Measurements from ENCODE around the gene FAM177A1.
"Not testable (repeated sequence)": the region's sequence is repeated elsewhere in the genome, so short reads cannot be mapped to it uniquely, and the experiment has no call there.

The FAM177A1 gene

DNA sequence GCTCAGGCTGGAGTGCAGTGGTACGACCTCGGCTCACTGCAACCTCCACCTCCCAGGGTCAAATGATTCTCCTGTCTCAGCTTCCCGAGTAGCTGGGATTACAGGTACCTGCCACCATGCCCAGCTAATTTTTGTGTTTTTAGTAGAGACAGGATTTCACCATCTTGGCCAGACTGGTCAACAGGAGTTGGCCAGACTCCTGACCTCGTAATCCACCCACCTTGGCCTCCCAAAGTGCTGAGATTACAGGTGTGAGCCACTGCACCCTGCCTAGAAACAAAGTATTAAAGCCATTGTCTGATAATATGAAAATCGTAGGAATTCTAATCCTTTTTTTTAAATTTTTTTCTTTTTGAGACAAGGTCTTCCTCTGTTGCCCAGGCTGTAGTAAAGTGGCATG lies 19.7 kb downstream of the FAM177A1 start:
- DNase-seq = not testable (repeated sequence)

DNA sequence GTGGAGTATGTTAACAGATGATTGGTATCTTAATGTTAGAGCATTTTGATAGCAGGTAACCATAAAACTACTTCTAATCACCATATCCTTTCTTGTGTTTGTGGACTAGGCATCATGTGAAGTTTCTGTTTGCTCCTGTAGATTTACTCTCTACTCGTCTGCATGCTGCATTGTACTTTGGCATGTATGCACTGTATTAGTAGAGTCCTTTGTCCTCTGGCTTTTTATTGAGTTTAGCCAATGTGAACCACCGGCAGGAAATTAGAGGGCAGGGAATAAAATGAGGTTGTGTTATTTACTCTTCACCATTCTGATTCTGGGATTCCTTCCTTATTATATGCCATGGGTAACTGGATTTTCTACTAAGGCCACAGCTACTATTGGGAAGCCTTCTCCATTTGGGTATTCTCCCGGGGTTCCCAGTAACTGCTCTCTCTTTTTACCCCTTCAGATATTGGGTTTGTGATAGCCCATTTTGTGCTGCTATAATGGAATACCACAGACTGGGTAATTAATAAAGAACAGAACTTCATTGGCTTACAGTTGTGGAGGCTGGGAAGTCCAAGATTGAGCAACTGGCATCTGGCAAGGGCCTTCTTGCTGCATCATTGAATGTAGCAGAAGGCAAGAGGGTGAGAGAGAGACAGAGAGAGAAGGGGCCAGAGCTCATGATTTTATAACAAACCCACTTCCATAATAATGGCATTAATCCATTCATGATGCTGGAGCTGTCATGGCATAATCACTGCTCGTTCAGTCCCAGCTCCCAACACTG lies 22.4 kb downstream of the FAM177A1 start:
- DNase-seq = no peak

DNA sequence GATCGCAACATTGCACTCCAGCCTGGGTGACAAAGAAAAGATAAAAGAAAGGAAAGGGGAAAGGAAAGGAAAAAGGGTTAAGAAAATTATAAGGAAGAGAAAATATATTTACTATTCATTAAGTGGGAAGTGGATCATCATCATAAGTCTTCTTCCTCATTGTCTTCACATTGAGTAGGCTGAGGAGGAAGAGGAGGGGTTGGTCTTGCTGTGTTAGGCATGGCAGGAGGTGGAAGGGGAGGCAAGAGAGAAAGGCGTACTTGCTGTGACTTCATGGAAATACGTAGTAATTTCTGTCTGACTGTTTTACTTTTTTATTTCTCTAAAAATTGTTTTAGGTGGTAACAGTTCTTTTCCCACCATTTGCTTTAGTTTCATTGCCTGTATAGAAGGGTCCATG lies 26.2 kb downstream of the FAM177A1 start:
- DNase-seq = no peak

DNA sequence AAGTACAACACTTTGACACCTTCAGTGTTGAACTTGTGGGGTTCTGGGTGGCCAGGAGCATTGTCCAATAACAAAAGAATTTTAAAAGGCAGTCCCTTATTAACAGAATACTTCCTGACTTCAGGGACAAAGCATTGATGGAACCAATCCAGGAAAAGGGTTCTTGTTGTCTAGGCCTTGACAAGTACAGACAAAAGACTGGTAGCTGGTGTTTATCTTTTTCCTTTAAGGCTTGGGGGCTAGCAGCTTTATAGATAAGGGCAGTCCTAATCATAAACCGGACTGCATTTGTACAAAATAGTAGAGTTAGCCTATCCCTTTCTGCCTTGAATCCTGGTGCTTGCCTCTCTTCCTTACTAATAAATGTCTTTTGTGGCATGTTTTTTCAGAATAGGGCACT lies 27.4 kb downstream of the FAM177A1 start:
- DNase-seq = no peak

DNA sequence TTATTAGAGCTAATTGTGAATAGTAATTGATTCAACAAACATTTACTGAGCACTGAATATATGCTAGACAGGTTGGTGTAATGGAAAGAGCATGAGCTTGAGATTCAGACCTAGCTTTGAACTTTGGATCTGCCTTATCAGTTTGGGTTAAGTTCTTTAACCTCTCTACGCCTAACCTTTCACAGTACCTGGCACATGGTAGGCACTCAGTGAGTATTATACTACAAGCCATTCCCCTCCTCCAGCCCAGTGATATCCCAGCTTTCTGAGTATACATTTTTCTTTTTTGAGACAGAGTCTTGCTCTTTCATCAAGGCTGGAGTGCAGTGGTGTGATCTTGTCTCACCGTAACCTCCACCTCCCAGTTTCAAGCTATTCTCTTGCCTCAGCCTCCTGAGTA lies 32.0 kb downstream of the FAM177A1 start:
- no peak for DNase-seq

DNA sequence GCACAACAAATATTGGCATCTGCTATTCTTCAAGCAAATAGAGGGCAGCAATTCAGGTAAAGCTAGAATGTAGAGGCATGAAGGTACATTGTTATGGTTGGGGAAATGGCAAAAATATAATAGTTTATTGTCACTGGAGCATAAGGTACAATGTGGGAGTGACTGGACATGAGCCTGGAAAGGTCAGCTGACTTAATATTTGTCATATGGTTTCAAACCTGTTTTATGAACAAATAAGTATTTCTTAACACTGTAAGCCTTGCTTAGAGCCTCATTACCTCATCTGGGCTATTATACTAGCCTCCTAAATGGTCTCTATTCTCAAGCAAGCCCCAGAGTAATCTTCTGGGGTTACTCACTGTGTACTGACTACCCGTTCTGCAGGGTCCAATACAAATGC lies 33.7 kb downstream of the FAM177A1 start:
- no peak for DNase-seq

DNA sequence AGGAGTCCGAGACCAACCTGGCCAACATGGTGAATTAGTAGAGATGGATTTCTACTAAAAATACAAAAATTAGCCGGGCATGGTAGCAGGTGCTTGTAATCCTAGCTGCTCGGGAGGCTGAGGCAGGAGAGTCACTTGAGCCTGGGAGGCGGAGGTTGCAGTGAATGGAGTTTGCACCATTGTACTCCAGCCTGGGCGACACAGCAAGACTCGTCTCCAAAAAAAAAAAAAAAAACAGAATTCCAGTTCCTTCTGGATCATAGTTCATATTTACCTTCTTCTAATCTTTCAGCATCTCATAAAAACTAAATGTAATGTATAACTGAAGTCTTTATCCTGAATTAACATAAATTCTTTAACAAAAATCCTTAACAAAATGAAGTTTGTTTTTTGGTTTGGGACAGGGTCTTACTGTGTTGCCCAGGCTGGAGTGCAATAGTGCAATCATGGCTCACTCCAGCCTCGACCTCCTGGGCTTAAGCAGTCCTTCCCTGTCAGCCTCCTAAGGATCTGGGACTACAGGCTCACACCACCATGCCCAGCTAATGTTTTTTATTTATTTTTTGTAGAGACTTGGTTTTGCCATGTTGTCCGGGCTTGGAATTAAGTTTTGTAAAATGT lies 37.6 kb downstream of the FAM177A1 start:
- DNase-seq = no peak

DNA sequence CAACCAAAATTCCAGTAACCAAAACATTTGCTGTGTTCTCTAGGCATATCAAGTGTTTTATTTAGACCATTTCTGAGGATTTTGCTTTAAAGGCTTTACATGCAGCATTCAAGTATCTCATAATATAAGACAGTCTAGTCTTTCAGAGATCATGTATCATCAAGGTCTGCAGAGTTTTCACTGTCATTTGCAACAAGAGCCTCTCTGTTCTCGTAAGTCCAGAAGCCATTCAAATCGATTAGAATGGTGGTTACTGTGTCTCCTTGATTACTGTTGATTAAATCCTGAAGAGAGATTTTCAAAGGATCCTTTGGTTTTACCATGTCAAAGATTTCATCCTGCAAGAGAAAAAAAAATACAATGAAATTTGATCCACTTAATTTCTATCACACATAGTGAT lies 39.4 kb downstream of the FAM177A1 start:
- DNase-seq = no peak

DNA sequence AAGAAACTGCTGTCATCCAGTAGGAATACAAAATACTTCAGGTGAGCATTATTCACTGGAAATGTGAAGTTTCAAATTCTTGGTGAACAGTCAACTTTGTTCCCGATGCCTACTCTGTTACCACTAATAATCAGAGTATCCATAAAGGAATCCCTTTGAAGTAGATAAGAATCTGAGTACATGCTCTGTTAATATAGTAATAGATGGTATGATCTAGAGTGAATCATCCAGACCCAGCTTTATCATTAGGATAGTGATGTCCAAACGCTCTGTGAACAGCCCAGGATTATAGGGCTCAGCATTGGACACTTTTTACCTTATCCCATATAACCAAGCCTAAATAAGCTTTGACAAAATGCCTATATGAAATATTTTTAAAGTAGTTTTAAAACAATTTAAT lies 42.4 kb downstream of the FAM177A1 start:
- DNase-seq = no peak

DNA sequence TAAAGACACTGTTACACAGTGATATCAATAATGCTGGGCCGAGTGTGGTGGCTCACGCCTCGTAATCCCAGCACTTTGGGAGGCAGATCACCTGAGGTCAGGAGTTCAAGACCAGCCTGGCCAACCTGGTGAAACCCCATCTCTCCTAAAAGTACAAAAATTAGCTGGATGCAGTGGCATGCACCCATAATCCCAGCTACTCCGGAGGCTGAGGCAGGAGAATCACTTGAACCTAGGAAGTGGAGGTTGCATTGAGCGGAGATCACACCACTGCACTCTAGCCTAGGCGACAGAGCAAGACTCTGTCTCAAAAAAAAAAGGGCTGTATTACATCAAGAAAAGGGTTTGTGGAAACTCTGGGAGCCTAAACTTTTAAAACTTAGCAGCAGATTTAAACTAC lies 48.6 kb downstream of the FAM177A1 start:
- not testable (repeated sequence) for DNase-seq

DNA sequence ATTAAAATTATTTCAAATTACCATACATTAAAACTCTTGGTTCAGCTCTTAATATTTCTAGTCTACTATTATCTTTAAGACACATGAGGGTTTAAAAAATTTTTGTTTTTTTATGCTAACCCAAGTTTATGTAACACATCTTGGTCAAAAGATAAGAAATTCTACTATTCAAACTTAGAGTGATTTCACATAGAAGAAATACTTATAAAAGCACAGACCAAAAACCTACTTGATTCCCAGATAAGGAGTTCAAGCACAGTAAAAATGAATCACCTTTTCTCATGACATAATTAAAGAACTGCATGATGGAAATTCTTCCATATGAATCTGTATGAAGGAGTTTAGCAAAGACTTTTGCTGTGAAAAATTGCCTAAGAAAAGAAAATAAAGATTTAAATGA lies 61.8 kb downstream of the FAM177A1 start:
- DNase-seq = no peak

DNA sequence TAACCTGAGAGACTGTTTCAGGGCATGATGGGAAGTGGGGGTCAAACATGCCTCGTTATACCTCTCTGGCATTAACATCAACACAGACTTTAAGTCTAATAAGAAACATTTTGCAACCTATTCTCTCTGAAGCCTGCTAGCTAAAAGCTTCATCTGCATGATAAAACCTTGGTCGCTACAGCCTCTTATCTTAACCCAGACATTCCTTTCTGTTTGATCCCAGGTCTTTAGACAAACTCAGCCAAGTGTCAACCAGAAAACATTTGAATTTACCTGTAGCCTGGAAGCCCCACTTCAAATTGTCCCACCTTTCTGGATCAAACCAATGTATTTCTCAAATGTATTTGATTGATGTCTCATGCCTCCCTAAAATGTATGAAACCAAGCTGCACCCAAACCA lies 66.6 kb downstream of the FAM177A1 start:
- DNase-seq = no peak

DNA sequence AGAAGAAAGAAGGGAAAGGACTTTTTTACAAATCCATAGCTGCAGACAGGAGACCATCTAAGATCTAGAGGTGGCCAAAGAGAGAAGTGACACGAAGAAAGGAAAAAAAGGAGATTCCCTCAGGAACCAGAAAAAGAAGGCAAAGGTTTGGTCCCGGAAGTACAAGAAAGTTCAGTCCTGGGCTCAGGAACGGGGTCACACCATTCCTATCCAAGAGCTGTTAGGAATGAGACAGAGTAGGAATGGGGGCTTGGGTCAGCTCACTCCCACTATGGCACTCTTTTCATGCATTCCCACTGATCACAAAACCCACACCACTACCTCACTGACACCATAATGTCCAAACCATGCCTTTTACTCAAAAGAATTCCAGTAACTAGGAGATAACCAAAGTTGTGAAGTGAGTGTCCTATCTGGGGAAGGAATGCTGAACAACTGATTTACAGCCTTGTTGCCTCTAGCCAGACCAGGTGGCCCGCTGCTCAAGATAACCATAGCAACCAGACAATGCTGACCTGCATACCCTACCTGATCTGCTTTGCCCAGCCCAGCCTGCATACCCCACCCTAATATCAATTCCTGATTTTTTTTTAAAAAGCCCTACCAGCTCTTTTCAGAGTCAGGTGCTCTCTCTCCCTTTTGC lies 67.4 kb downstream of the FAM177A1 start:
- DNase-seq = no peak

DNA sequence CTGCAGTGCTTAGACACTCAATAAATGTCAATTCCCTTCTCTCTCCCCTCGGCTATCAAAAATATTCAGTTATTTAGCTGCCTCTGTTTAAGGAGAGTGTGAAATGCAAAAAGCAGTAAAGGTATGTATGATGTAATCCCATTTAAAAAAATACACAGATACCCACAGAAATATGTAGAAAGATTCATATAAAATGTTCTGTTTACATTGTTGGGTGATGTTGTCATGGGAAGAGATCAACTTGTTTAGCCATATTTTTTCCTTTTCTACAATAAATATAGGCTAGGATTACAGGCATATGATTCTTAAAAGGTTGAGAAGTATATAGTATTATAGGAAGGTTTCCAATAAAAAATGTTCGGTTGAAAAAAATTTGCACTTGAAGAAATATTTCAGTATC lies 68.0 kb downstream of the FAM177A1 start:
- no peak for DNase-seq

DNA sequence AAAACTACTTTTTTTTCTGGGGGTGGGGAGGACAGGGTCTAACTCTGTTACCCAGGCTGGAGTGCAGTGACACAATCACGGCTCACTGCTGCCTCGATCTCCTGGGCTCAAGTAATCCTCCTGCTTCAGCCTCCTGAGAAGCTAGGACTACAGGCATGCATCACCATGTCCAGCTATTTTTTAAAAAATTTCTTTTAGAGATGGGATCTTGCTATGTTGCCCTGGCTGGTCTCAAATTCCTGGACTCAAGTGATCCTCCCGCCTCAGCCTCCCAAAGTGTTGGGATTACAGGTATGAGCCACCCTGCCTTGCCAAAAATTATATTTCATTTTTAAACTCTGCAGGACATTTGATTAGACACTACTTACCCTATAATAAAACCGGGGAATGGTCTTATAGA lies 70.2 kb downstream of the FAM177A1 start:
- DNase-seq = no peak

DNA sequence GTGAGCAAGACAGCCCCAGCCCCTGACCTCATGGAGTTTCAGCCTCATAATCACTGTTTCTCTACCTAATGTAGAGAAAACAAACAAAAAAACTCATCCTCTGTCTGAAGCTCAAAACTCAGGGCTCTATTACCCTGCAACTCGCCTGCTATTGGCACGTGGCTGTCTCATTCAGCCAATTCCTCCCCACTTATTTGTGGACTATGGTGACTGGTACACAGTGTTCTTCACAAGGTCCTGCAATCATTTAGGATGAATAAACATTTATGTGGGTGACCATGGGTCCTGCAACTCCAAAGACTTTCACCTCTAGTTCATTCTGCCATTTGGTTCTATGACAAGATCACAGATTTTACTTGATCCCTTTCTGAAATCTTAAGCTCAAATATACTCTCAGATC lies 71.0 kb downstream of the FAM177A1 start:
- no peak for DNase-seq

DNA sequence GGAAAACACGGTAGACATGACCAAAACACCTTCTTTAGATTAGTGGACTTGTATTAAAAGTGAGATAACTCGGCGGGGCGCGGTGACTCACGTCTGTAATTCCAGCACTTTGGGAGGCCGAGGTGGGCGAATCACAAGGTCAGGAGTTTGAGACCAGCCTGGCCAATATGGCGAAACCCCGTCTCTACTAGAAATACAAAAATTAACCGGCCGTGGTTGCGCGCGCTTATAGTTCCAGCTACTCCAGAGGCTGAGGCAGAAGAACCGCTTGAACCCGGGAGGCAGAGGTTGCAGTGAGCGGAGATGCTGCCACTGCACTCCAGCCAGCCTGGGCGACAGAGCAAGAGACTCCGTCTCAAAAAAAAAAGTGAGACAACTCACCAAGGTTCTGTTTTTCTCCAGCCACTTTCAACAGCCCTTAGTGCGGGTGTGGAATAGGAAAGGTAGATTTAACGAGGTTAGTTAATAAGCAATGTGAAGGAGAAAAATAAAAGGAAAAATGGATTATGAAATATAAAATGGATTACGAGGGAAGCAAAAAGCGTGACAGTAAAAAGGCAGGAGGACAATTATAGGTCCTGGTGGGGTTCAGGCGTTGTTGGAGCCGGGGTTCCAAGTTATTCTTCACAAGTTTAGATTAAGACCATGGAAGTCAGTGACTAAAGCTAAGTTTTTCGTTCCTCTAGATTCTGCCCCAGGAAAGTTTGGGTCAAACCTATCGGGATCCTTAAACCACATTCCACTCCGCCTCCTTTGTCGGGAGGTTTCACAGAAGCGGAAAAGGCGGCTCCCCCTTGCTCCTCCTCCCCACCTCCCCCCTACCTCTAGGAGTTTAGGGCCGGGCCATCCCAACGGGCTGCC lies 75.2 kb downstream of the FAM177A1 start:
- DNase-seq = peak; percentile 7

DNA sequence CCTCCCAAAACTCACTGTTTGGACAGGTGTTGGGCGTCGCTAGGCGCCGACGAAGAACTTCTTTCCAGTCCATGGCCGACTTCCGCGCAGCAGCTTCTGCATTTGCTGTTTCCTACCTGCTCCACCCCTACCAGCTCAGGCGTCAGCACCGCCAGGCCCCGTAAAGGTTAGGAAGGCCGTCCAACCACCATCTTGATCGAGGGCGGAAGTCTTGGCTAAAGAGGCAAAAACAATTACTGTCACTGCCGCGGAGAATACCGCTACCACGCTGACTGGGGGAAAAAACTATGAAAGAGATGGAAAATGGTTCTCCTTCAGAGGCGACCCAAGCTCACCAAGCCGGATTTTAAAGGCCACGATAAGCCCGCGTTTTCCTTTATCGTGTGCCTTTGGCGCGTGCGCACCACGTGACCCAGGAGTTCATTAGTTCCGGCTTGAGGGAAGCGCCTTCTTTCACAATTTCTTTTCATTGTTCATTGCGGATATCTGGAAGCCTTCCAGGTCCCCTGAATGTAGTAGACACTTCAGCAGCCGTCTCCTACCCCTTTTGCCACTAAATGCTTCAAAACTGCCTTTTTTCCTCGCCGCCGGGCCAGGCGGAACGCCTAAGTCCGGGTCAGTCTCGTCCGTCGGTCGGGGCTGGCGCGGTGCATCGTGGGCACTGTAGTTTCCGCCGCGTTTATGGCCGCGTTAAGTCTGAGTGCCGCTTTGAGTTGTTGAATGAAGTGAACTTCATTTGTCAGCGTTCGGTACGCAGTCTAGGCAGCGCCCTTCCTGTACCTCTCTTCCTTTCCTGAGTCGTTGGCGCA lies 76.0 kb downstream of the FAM177A1 start, which contains the start of the genes PPP2R3C and PRORP:
PPP2R3C (minus strand) TSS at position 104 of the 809 bp plus-strand sequence; CDS start at position 73, 31 bp downstream.
PRORP (plus strand) TSS at position 666 of the 809 bp plus-strand sequence. CDS start 694 bp downstream, outside the sequence.
- peak; percentile 92 for DNase-seq

DNA sequence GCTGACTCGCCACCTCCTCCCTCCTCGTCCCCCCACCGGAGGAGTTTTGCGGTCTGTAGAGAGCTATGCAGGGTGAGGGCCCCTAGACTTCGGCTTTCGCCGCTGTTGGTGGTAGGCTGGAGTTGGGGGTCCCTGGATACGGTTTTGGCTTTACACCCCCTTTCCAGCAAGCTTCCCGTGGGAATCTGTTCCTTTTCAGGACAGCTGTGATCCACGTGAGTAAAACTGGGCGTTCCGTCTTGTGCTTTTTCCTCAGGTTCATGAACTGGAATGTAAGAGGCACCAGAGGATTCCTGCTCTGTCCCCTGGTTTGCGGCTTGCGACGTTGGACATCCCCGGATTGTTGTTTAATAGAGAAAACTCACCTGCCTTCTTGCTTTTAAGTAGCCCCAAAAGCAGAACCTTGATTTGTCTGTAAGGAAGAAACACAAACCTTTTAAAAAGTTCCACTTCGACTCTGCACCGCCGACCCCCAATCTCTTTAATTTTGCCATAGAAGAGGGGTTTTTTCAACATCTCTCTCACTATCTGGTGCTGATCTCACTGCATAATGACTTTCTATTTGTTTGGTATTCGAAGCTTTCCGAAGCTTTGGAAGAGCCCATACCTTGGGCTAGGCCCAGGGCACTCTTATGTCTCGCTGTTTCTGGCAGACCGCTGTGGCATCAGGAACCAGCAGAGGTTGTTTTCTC lies 76.8 kb downstream of the FAM177A1 start:
- DNase-seq = peak; percentile 12

DNA sequence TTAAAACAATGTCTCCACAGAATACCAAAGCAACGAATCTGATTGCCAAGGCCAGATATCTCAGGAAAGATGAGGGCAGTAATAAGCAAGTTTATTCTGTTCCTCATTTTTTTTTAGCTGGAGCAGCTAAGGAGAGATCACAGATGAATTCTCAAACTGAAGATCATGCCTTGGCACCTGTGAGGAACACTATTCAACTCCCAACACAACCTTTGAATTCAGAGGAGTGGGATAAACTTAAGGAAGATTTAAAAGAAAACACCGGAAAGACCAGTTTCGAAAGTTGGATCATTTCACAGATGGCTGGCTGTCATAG lies 77.3 kb downstream of the FAM177A1 start:
- DNase-seq = no peak

DNA sequence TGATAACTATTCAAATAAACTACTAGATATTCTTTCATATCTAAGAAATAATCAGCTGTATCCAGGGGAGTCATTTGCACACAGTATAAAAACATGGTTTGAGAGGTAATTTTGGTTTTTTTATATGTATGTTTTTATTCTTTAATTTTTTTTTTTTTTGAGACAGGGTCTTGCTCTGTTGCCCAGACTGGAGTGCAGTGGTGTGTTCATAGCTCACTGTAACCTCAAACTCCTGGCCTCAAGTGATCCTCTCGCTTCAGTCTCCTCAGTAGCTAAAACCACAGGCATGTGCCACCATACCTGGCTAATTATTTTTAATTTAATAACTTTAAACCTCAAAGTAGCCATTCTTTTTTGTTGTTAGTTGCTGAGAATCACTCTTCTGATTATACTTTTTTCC lies 78.1 kb downstream of the FAM177A1 start:
- no peak for DNase-seq
